ENCODE measurements around the gene ABHD17A. TPM values are rescaled to one million over a fixed set of nuclear protein-coding genes. Genes with fewer than 3 reads are reported as not detected.

The ABHD17A gene
- total RNA-seq, 2 donors from 2014 or later: 92.6 to 99.5 TPM

DNA sequence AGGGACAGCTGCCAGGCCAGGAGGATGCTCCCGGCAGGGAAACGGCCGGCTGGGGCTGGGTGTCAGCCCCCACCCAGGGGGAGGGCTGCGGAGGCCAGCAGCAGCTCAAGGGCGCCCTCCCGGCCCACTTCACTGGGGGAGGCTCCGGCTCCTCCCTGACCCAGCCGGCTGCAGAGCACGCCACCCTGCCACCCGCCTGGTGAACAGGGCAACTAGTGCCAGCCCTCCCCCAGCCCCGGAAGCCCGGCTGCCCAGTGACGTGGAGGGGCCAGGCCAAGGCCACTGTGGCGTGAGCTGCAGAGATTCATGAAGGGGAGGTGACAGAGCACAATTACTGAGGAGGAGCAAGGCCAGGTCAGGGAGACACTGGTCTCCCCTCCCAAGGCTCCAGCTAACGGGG, 51.8 kb downstream of the ABHD17A start:
- TF ChIP-seq, protein P1, sequence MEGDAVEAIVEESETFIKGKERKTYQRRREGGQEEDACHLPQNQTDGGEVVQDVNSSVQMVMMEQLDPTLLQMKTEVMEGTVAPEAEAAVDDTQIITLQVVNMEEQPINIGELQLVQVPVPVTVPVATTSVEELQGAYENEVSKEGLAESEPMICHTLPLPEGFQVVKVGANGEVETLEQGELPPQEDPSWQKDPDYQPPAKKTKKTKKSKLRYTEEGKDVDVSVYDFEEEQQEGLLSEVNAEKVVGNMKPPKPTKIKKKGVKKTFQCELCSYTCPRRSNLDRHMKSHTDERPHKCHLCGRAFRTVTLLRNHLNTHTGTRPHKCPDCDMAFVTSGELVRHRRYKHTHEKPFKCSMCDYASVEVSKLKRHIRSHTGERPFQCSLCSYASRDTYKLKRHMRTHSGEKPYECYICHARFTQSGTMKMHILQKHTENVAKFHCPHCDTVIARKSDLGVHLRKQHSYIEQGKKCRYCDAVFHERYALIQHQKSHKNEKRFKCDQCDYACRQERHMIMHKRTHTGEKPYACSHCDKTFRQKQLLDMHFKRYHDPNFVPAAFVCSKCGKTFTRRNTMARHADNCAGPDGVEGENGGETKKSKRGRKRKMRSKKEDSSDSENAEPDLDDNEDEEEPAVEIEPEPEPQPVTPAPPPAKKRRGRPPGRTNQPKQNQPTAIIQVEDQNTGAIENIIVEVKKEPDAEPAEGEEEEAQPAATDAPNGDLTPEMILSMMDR (IDR thresholded peaks at IDR 0.05): no peak
- no peaks in the 10 kb centered on the region for H3K9me3 ChIP-seq
- H3K27ac ChIP-seq: peak overlapping the region in 1 of 2 donors; percentile 46
- no peak for DNase-seq (ENCODE audit: low spot score)
- no peak overlapping the region for H3K4me3 ChIP-seq
- peaks cover 0 to 42% of the 10 kb centered on the region in 2 donors for H3K4me1 ChIP-seq
- H3K36me3 ChIP-seq: peaks cover 2% of the 10 kb centered on the region
- H3K27me3 ChIP-seq: no peaks in the 10 kb centered on the region

DNA sequence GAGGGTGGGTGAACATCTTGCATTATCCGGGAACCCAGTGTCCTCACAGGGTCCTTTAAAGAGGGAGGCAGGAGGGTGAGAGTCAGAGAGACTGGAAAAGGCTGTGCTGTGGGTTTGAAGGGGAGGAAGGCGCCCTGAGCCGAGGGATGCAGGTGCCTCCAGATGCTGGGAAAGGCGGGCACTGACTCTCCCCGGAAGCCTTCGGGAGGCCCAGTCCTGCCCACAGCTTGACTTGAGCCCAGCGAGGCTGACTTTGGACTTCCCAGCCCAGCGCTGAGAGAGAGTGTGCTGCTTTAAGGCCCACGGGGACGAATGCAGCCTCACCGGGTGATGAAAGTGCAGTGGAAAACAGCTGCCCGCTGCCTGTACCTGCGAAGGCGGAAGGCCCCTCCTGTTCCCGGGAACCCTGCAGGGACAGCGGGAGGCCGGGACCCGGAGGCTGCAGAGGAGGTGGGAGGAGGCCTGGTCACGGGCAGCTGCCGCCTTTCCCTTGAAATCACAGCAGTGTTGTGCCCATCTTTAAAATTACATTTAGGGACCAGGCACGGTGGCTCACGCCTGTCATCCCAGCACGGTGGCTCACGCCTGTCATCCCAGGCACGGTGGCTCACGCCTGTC, 53.1 kb downstream of the ABHD17A start:
- no peak for DNase-seq (ENCODE audit: low spot score)
- TF ChIP-seq, protein P1 (IDR thresholded peaks at IDR 0.05): no peak
- Histone ChIP-seq H3K27me3 (no peaks in the 10 kb centered on the region), H3K36me3 (peaks cover 16% of the 10 kb centered on the region), H3K9me3 (no peaks in the 10 kb centered on the region), H3K27ac (no peak overlapping the region), H3K4me3 (no peak overlapping the region), H3K4me1 (peaks cover 0 to 32% of the 10 kb centered on the region in 2 donors)

DNA sequence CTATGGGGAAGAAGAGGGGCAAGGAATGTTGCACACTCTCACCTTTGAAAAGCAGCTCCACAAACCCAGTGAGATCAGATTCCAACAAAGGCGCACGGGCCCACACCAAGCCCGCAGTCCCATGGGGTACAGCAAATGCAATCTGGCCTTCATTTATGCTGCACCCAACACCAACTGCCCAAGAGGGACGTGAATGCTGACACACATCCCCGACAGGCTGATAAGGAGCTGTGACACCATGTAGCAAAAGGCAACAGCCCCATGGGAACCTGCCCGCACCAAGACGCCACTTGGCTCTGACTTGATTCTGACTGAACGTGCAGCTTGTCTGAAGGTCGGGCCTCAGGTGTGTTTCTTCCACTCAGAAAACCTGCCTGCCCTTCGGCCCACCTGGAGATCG, 54.3 kb downstream of the ABHD17A start:
- Histone ChIP-seq H3K4me1 (peaks cover 0 to 29% of the 10 kb centered on the region in 2 donors), H3K27ac (no peak overlapping the region), H3K27me3 (no peaks in the 10 kb centered on the region), H3K9me3 (no peaks in the 10 kb centered on the region), H3K36me3 (peaks cover 25% of the 10 kb centered on the region), H3K4me3 (no peak overlapping the region)
- TF ChIP-seq, protein P1 (IDR thresholded peaks at IDR 0.05): no peak
- no peak for DNase-seq (ENCODE audit: low spot score)

DNA sequence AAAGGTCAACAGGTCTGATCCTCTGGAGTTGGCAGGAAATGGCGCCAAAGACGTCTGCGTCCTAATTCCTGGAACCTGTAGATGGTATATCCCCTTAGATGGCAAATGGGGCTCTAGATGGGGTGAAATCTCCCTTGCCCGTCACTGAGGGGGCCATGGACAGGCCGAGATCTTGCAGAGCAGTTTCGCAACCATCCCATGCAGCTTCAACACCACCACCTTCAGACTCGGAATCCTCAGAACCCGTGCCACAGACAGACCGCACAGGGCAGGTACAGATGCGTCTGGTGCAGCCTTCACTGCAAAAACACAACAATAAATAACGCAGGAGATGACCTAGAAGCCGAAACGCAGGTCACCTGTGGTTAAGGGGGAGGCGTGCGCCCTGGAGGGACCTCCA, 54.7 kb downstream of the ABHD17A start:
- no peak overlapping the region for H3K4me3 ChIP-seq
- peaks cover 25% of the 10 kb centered on the region for H3K36me3 ChIP-seq
- no peaks in the 10 kb centered on the region for H3K9me3 ChIP-seq
- H3K4me1 ChIP-seq: peaks cover 0 to 29% of the 10 kb centered on the region in 2 donors
- TF ChIP-seq, protein P1 (IDR thresholded peaks at IDR 0.05): no peak
- H3K27ac ChIP-seq: no peak overlapping the region
- DNase-seq (ENCODE audit: low spot score): no peak
- no peaks in the 10 kb centered on the region for H3K27me3 ChIP-seq

DNA sequence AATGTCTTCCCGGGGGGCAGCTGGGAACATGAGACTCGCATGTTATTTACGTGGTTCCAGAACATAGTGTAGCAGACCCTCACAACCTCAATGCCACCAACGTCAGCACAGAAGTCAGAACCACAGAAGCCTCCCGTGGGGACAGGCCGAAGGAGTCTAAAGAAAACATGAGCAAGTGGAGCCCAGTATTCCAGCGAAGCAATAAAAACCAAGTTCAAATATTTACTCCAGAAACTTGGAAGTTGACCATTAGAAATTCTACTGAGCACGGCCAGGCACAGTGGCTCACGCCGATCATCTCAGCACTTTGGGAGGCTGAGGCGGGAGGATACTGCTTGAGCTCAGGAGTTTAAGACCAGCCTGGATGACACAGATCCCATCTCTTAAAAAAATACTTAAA, 55.3 kb downstream of the ABHD17A start:
- TF ChIP-seq, protein P1 (IDR thresholded peaks at IDR 0.05): no peak
- DNase-seq (ENCODE audit: low spot score): no peak
- H3K27ac ChIP-seq: no peak overlapping the region
- H3K4me3 ChIP-seq: no peak overlapping the region
- peaks cover 0 to 26% of the 10 kb centered on the region in 2 donors for H3K4me1 ChIP-seq
- H3K36me3 ChIP-seq: peaks cover 25% of the 10 kb centered on the region
- H3K27me3 ChIP-seq: no peaks in the 10 kb centered on the region
- H3K9me3 ChIP-seq: no peaks in the 10 kb centered on the region

Data from right atrium auricular region (tissue), 2 donors.